Measurements from ENCODE around the gene OR8D1. TPM values are rescaled to one million over a fixed set of nuclear protein-coding genes. Genes with fewer than 3 reads are reported as not detected.

OR8D1 gene
- not detected for total RNA-seq

DNA sequence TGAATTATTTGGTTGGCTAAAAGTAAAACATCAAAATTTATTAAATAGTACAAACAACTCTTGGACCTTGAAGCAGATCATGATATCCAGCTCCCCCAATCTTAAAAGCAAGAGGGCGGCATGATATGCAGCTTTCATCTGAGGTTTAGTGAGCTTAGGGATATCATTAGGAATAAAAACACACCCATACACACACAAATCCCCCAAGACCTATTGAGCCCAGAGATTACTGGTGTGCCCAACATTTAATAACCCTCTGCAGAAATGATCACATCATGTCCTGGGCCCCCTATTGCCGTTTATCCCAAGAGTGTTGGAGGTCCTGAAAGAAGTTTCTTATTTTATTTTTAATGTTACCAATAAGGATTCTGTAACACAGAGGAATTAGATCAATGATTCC is at the start of gene OR8D1:
Gene OR8D1 (minus strand): TSS at position 101 of the 400 bp plus-strand sequence. CDS start 3,183 bp downstream, outside the sequence.
- H3K27me3 Mint-ChIP-seq = peaks cover 5 to 9% of the 10 kb centered on the region in 2 donors
- ATAC-seq = no peak
- H3K4me3 Mint-ChIP-seq = no peak within 1 kb of the TSS
- H3K9me3 Mint-ChIP-seq = peaks cover 5% of the 10 kb centered on the region
- no peak within 1 kb of the TSS for H3K27ac Mint-ChIP-seq
- no peak for DNase-seq (ENCODE audit: low spot score)
- no peaks in the 10 kb centered on the region for H3K4me1 Mint-ChIP-seq (ENCODE audit: low read depth in 2 of 2)
- peaks cover 7% of the 10 kb centered on the region for H3K36me3 Mint-ChIP-seq

DNA sequence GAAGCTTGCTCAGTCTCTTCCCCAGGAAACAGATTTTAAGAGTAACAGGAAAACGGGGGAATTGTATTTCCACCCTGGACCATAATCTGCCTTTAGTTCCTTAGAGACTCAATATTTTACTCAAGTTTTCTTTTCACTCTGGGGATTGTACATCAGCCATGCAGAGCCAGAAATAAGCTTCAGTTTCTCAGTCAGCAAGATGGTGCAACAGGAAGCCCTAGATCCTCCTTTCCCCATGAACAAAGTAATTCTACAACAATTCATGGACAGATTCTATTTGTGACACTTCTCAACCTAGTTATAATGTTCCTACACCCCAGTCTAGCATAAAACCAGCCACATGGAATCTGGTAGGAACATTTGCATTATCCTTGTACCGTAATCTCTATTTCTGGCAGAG is 45.8 kb upstream of the OR8D1 start:
- ATAC-seq = no peak
- H3K4me3 Mint-ChIP-seq = no peak overlapping the region
- peaks cover 2% of the 10 kb centered on the region for H3K9me3 Mint-ChIP-seq
- H3K36me3 Mint-ChIP-seq = no peaks in the 10 kb centered on the region
- no peak overlapping the region for H3K27ac Mint-ChIP-seq
- peaks cover 0 to 15% of the 10 kb centered on the region in 2 donors for H3K27me3 Mint-ChIP-seq
- no peak for DNase-seq (ENCODE audit: low spot score)
- no peaks in the 10 kb centered on the region for H3K4me1 Mint-ChIP-seq (ENCODE audit: low read depth in 2 of 2)

DNA sequence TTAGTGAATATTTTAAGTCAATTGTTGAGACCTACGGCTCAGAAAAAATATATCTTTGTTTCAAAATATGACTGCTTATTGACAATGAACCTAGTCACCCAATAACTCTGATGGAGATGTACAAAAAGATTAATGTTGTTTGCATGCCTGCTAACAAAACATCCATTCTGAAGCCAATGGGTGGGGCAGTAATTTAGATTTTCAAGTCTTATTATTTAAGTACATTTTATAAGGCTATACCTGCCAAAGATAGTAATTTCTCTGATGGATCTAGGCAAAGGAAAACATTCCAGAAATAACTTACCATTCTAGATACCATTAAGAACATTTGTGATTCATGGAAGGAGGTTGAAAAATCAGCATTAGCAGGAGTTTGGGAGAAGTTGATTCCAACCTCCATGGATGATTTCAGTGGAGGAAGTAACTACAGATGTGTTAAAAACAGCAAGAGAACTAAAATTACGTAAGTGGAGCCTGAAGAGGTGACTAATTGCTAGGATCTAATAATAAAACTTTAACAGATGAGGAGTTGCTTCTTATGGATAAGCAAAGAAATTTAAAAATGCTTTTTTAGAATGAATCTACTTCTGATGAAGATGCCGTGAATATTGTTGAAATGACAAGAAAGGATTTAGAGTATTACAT is 32.7 kb upstream of the OR8D1 start:
- peaks cover 3% of the 10 kb centered on the region for H3K9me3 Mint-ChIP-seq
- DNase-seq (ENCODE audit: low spot score) (no peak), ATAC-seq (no peak)
- no peaks in the 10 kb centered on the region for H3K4me1 Mint-ChIP-seq (ENCODE audit: low read depth in 2 of 2)
- peaks cover 5% of the 10 kb centered on the region for H3K36me3 Mint-ChIP-seq
- H3K27ac Mint-ChIP-seq = no peak overlapping the region
- peaks cover 2 to 24% of the 10 kb centered on the region in 2 donors for H3K27me3 Mint-ChIP-seq
- no peak overlapping the region for H3K4me3 Mint-ChIP-seq

DNA sequence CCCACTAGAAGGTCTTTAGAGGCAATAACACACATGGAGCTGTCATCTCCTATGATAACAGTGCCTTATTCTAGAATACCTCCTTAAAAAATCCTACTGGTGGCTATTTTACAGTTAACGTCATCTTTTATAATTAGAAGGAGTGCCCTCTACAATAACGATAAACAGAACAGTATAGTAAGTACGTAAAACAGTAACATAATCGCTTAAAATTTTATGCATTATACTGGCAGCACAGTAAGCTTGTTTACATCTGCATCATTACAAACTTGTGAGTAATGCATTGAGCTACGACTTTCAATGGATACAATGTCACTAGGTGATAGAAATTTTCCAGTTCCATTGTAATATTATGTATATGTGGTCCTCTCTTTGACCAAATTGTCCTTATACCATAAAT is 30.6 kb upstream of the OR8D1 start:
- H3K36me3 Mint-ChIP-seq = peaks cover 5% of the 10 kb centered on the region
- no peaks in the 10 kb centered on the region for H3K4me1 Mint-ChIP-seq (ENCODE audit: low read depth in 2 of 2)
- no peak overlapping the region for H3K27ac Mint-ChIP-seq
- H3K4me3 Mint-ChIP-seq = no peak overlapping the region
- no peaks in the 10 kb centered on the region for H3K9me3 Mint-ChIP-seq
- DNase-seq (ENCODE audit: low spot score) (no peak), ATAC-seq (no peak)
- peaks cover 2 to 24% of the 10 kb centered on the region in 2 donors for H3K27me3 Mint-ChIP-seq

DNA sequence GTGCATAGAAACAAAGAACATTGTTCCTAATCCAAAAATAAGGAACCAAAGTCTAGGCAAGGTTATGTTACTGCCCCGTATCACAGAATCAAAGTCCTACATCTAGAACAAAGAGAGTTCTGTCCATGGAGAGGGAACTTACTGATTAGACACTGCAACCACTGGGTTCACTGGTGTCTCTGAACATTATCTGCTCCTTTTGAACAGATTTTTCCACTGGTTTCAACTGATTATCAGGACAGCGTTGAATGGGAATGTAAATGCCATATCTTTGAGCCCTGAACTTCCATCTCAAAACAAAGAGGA is 26.3 kb upstream of the OR8D1 start:
- ATAC-seq (no peak), DNase-seq (ENCODE audit: low spot score) (no peak)
- H3K36me3 Mint-ChIP-seq = no peaks in the 10 kb centered on the region
- H3K27ac Mint-ChIP-seq = no peak overlapping the region
- no peaks in the 10 kb centered on the region for H3K4me1 Mint-ChIP-seq (ENCODE audit: low read depth in 2 of 2)
- H3K4me3 Mint-ChIP-seq = no peak overlapping the region
- H3K27me3 Mint-ChIP-seq = no peaks in the 10 kb centered on the region
- no peaks in the 10 kb centered on the region for H3K9me3 Mint-ChIP-seq

DNA sequence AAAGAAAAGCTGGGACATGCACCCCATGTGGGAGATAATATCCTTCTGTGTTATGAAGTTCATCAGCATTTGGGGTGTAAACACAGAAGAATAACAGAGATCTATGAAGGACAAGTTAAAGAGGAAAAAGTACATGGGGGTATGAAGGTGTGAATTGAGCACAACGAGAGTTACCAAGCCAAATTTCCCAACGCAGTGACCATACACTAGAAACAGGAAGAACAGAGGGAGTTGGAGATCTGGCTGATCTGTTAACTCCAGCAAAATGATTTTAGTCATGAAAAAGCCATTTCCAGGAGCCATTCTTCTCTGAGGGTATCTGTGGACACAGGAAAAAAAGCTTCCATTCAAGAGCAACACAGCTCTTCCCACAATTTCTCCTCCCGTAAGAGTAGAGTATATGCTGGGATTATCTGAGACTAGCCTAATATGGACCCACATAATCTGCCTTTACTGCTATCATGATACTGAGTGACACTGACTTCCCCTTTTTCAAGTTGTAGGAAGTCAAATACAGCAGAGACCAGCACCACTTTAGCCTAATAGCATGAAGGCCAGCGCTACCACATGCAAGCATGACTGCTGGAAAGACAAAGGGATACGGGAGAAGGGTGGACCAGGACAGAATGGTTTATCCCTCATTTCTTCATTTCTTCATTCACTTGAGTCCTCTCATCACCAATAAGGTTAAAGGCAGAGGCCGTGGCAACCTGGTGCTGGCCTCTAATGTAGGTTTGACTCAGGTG is 25.8 kb upstream of the OR8D1 start:
- H3K36me3 Mint-ChIP-seq = no peaks in the 10 kb centered on the region
- no peak overlapping the region for H3K4me3 Mint-ChIP-seq
- H3K9me3 Mint-ChIP-seq = no peaks in the 10 kb centered on the region
- no peak for ATAC-seq
- H3K27me3 Mint-ChIP-seq = no peaks in the 10 kb centered on the region
- H3K27ac Mint-ChIP-seq = no peak overlapping the region
- DNase-seq (ENCODE audit: low spot score) = no peak
- H3K4me1 Mint-ChIP-seq (ENCODE audit: low read depth in 2 of 2) = no peaks in the 10 kb centered on the region

DNA sequence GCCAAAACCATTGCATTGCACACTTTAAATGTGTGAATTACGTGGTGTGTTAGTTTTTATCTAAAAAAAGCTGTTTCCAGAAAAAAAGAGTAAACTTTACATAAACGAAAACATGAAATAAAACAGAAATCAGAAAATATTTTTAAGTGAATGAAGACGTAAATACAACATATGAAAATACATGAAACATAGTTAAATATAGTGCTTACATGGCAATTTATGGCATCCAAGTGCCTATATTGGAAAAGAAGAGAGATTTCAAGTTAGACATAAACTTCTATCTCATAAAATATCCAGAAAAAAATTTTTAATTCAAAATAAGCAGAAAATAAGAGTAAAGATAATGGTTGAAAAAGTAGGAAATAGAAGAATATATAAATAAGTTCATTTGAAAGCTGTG is 18.1 kb upstream of the OR8D1 start:
- ATAC-seq (no peak), DNase-seq (ENCODE audit: low spot score) (no peak)
- peaks cover 5 to 12% of the 10 kb centered on the region in 2 donors for H3K4me1 Mint-ChIP-seq (ENCODE audit: low read depth in 2 of 2)
- no peaks in the 10 kb centered on the region for H3K36me3 Mint-ChIP-seq
- no peaks in the 10 kb centered on the region for H3K9me3 Mint-ChIP-seq
- H3K27me3 Mint-ChIP-seq = peaks cover 0 to 10% of the 10 kb centered on the region in 2 donors
- H3K27ac Mint-ChIP-seq = no peak overlapping the region
- no peak overlapping the region for H3K4me3 Mint-ChIP-seq

DNA sequence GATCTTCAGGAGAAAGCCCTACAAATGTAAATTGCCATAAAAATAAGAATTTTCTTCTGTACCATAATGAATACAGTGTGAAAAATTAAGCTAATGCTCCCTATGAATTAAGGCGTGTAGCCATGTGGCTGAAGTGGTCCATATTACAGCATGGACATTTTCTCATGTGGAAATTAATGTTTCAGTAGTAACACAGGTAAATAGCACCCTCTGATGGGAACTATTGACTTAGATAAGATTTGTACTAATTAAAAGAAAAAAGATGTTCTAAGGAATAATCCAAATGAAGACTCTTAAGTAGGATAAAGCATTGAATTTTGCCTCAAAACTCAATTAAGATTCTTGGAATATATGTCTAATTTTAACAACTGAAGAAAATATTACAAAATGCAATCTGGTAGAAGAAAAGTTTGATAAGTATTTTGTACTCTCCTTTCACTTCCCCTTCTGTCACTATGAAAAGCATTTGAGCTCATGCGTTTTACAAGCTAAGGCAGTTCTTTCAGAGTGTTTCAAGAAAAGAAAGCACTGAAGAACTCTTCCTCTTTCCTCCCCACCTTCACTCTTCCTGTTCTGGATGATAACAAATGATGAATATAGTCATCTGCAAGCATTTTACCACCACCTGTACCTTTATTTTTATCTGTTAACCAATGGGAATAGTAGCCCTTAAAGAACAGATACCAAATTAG is 16.2 kb upstream of the OR8D1 start:
- Mint-ChIP-seq H3K9me3 (peaks cover under 1% of the 10 kb centered on the region), H3K36me3 (no peaks in the 10 kb centered on the region), H3K27ac (no peak overlapping the region), H3K27me3 (peaks cover 0 to 10% of the 10 kb centered on the region in 2 donors), H3K4me1 (ENCODE audit: low read depth in 2 of 2) (peaks cover 5 to 12% of the 10 kb centered on the region in 2 donors), H3K4me3 (no peak overlapping the region)
- no peak for DNase-seq (ENCODE audit: low spot score)
- ATAC-seq = no peak

DNA sequence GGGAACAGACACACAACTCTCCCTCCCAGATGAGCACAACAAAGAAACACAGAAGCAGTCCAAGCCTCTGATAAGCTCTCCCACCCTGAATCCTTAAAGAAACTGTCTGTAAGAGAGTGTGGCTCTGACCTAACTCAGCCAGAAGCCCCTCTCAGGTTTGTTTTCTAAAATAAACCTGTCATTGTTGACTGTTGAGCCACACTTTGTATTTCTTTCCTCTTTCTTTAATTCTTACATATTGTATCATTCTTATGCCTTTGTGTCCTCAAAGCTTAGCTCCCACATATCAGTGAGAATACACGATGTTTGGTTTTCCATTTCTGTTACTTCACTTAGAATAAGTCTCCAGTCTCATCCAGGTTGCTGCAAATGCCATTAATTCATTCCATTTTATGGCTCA is 14.0 kb upstream of the OR8D1 start:
- H3K36me3 Mint-ChIP-seq = no peaks in the 10 kb centered on the region
- H3K4me1 Mint-ChIP-seq (ENCODE audit: low read depth in 2 of 2) = peaks cover 5 to 12% of the 10 kb centered on the region in 2 donors
- ATAC-seq (no peak), DNase-seq (ENCODE audit: low spot score) (no peak)
- H3K9me3 Mint-ChIP-seq = peaks cover 3% of the 10 kb centered on the region
- H3K27me3 Mint-ChIP-seq = peaks cover under 1 to 24% of the 10 kb centered on the region in 2 donors
- no peak overlapping the region for H3K4me3 Mint-ChIP-seq
- no peak overlapping the region for H3K27ac Mint-ChIP-seq

DNA sequence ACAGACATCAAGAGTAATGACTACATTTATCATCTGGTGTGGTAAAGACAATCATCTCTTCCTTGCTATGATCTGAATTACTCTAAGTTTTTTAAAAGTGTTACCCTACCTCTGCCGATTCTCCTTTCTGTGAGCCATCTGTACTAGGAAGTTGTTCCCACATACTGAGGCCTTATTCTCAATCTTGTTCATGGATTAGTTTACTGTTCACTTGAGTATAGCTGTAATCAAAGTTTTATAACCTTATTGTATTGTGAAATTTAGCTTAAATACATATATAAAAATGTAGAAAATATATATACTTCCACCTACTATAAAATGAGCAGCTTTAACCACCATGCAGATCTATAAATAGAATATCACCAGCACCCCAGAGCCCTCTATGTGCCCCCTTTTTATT is 8.6 kb upstream of the OR8D1 start:
- Mint-ChIP-seq H3K27me3 (peaks cover 4 to 17% of the 10 kb centered on the region in 2 donors), H3K36me3 (no peaks in the 10 kb centered on the region), H3K4me3 (no peak overlapping the region), H3K9me3 (peaks cover 9% of the 10 kb centered on the region), H3K4me1 (ENCODE audit: low read depth in 2 of 2) (no peaks in the 10 kb centered on the region), H3K27ac (no peak overlapping the region)
- DNase-seq (ENCODE audit: low spot score) (no peak), ATAC-seq (no peak)

DNA sequence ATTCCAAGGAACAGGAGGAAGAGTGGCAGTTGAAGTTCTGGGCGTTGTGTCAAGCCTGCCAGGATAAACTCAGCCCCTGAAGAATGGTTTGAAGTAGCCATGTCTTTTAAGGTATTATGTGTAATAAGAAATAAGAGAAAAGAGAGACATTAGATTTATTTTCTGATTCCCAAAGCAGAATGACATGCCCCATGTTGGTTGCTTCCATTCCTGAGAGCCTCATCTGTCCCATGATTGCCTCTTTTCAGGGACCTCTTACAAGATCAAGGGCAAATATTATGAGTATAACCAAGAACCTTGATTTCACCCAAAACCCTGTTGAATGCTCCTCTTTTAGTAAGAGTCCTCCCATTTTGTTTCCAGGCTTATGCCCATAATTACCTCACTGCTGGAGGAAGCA is 6.3 kb upstream of the OR8D1 start, which contains the start of gene OR8D2:
Gene OR8D2 (minus strand): TSS at position 101 of the 400 bp plus-strand sequence. CDS start 0 bp downstream, at position 101.
- H3K27ac Mint-ChIP-seq = no peak within 1 kb of the TSS
- no peak for ATAC-seq
- H3K27me3 Mint-ChIP-seq = peaks cover 7 to 26% of the 10 kb centered on the region in 2 donors
- DNase-seq (ENCODE audit: low spot score) = no peak
- peaks cover 7% of the 10 kb centered on the region for H3K36me3 Mint-ChIP-seq
- peaks cover 9% of the 10 kb centered on the region for H3K9me3 Mint-ChIP-seq
- H3K4me1 Mint-ChIP-seq (ENCODE audit: low read depth in 2 of 2) = no peaks in the 10 kb centered on the region
- no peak within 1 kb of the TSS for H3K4me3 Mint-ChIP-seq

DNA sequence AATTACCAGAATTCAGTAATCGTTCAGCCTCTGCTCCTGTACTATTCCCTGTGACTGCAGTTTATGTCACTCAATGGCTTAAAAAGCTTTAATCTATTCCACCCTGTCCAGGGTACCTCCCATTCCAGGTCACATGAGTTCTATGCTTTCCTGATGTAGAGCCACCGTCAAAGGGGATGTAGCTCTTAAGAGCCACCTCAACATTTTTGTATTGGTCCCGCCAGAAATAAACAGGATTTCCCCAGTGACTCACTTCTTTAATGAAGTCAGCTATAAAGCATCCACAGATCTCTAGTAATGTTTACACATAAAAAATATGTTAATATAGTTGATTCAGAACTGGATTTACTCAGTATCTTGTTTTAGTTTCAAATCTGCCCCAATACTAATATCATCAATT is 1.3 kb upstream of the OR8D1 start:
- DNase-seq (ENCODE audit: low spot score) (no peak), ATAC-seq (no peak)
- H3K4me1 Mint-ChIP-seq (ENCODE audit: low read depth in 2 of 2) = no peaks in the 10 kb centered on the region
- H3K9me3 Mint-ChIP-seq = peaks cover 5% of the 10 kb centered on the region
- H3K27ac Mint-ChIP-seq = no peak overlapping the region
- H3K36me3 Mint-ChIP-seq = peaks cover 7% of the 10 kb centered on the region
- H3K27me3 Mint-ChIP-seq = peaks cover 5 to 9% of the 10 kb centered on the region in 2 donors
- no peak overlapping the region for H3K4me3 Mint-ChIP-seq

DNA sequence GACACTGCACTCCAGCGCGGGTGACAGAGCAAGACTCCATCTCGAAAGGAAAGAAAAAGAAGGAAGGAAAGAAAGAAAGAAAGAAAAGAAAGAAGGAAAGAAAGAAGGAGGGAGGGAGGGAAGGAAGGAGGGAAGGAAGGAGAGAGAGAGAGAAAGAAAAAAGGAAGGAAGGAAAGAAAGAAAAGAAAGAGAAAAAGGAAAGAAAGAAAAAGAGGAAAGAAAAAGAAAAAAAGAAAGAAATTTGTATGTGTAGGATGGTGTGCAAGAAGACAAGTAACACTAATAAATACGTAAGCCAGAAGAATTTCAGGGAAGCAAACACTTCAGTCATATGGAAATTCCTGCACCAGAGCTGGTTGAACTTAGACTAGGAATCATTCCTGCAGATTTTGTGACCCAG is 618 bp downstream of the OR8D1 start:
- DNase-seq (ENCODE audit: low spot score) = no peak
- Mint-ChIP-seq H3K9me3 (peaks cover 5% of the 10 kb centered on the region), H3K27ac (no peak overlapping the region), H3K36me3 (peaks cover 7% of the 10 kb centered on the region), H3K4me3 (no peak overlapping the region), H3K27me3 (peaks cover 5 to 9% of the 10 kb centered on the region in 2 donors), H3K4me1 (ENCODE audit: low read depth in 2 of 2) (no peaks in the 10 kb centered on the region)
- no peak for ATAC-seq

DNA sequence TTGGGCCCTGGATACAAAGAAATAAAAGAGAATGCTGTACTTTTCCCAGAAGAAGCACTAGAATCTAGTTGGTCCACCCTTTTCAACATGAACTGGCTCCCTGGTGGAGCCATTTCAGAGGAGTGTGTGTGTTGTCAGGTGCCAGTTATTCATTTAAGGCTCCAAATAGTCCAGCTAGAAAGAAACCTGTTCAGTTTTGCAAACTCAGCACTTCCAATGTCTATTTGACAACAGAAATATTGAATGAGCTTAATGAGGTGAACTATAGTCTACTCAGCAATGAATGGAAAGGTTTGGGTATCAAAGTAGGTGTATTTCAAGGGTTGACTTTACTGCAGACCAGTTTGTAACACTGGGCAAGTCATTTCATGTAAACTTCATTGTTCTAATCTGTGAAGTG is 2.1 kb downstream of the OR8D1 start:
- DNase-seq (ENCODE audit: low spot score) = no peak
- peaks cover 0 to 5% of the 10 kb centered on the region in 2 donors for H3K27me3 Mint-ChIP-seq
- H3K9me3 Mint-ChIP-seq = peaks cover 5% of the 10 kb centered on the region
- H3K4me3 Mint-ChIP-seq = no peak overlapping the region
- peaks cover 3% of the 10 kb centered on the region for H3K36me3 Mint-ChIP-seq
- no peak overlapping the region for H3K27ac Mint-ChIP-seq
- ATAC-seq = no peak
- no peaks in the 10 kb centered on the region for H3K4me1 Mint-ChIP-seq (ENCODE audit: low read depth in 2 of 2)

Measured in natural killer cell treated with Interleukin-12 subunit alpha and Interleukin-12 subunit beta and Interleukin-15 and Interleukin-18, amount 100 ng/mL, for 72 hours (primary cell).